SK-N-SH treated with all-trans-retinoic acid at 6 μM for 48 hours (cell line): ENCODE measurements around the gene OR6N1.

ENCODE experiments used
- CSDC2 ChIP-seq: fragments of 250-450 bp; sonication (Bioruptor Pico); IDR thresholded peaks from 2 replicates; pipeline ENCODE4 v1.5.0; 2020; ENCODE audit warnings: mild to moderate bottlenecking, moderate library complexity
- TF ChIP-seq, protein P1 (sequence below): fragments of 250-450 bp; sonication (Bioruptor Pico); IDR thresholded peaks from 2 replicates; pipeline ENCODE4 v1.5.1; 2021; ENCODE audit warnings: mild to moderate bottlenecking, moderate library complexity
- TF ChIP-seq, protein P2 (sequence below): fragments of 250-450 bp; sonication (Bioruptor Pico); IDR thresholded peaks from 2 replicates; pipeline ENCODE4 v1.5.1; 2020; ENCODE audit warnings: low read depth, mild to moderate bottlenecking, moderate library complexity

DNA sequence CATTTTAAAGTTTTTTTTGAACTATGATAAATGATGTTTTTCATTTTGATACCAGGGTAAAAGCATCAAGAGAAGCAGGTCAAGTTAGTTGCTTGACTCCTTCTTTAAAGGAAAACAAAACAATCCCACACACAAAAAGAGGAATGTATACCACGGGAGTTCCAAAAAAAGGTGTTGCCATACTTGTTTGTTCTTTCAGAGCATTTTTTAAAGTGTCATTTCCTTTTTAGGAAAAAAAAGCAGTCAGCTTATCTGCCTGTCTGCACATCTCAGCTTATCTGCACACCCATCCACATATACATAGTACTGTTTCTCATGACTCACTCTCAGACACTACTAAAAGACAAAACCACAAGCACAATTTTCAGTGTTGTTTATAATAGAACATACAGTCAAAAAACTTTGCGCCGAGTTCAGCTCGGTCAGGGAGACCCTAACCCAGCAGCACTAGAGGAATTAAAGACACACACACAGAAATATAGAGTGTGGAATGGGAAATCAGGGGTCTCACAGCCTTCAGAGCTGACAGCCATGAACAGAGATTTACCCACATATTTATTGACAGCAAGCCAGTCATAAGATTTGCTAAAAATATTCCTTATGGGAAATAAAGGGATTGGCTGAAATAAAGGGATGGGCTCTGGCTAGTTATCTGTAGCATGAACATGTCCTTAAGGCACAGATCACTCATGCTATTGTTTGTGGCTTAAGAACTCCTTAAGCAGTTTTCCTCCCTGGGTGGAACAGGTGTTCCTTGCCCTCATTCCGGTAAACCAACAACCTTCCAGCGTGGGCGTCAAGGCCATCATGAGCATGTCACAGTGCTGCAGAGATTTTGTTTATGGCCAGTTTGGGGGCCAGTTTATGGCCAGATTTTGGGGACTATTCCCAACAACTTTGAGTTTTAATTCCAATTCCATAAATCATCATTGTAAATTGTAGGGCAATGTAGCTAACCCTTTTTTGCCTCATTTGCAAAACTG is 47.8 kb upstream of the OR6N1 start:
- TF ChIP-seq, protein P1, sequence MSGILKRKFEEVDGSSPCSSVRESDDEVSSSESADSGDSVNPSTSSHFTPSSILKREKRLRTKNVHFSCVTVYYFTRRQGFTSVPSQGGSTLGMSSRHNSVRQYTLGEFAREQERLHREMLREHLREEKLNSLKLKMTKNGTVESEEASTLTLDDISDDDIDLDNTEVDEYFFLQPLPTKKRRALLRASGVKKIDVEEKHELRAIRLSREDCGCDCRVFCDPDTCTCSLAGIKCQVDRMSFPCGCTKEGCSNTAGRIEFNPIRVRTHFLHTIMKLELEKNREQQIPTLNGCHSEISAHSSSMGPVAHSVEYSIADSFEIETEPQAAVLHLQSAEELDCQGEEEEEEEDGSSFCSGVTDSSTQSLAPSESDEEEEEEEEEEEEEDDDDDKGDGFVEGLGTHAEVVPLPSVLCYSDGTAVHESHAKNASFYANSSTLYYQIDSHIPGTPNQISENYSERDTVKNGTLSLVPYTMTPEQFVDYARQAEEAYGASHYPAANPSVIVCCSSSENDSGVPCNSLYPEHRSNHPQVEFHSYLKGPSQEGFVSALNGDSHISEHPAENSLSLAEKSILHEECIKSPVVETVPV: no peak
- no peak for TF ChIP-seq CSDC2 (CRISPR knock-in tag)
- TF ChIP-seq, protein P2, sequence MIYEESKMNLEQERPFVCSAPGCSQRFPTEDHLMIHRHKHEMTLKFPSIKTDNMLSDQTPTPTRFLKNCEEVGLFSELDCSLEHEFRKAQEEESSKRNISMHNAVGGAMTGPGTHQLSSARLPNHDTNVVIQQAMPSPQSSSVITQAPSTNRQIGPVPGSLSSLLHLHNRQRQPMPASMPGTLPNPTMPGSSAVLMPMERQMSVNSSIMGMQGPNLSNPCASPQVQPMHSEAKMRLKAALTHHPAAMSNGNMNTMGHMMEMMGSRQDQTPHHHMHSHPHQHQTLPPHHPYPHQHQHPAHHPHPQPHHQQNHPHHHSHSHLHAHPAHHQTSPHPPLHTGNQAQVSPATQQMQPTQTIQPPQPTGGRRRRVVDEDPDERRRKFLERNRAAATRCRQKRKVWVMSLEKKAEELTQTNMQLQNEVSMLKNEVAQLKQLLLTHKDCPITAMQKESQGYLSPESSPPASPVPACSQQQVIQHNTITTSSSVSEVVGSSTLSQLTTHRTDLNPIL (CRISPR knock-in tag): no peak
